Raji (cell line): ENCODE measurements around the gene PLEKHA3.

Experiments used
- POLR2A ChIP-seq: IDR thresholded peaks from 2 replicates; pipeline ENCODE4 v1.6.1; 2011; ENCODE audit warnings: low read depth, low read length, control low read depth; ENCODE audit not compliant: insufficient read depth

The PLEKHA3 gene

GRCh38 chr2:178474560-178474959 lies 5.7 kb upstream of the PLEKHA3 start:
- TF ChIP-seq POLR2A = no peak

GRCh38 chr2:178476477-178476876 lies 3.8 kb upstream of the PLEKHA3 start:
- no peak for TF ChIP-seq POLR2A

- no peak for TF ChIP-seq POLR2A
Observed at GRCh38 chr2:178477443-178478129, 2.7 kb upstream of the PLEKHA3 start.

GRCh38 chr2:178478130-178478438 lies 2.2 kb upstream of the PLEKHA3 start:
- no peak for TF ChIP-seq POLR2A

- TF ChIP-seq POLR2A = peak; percentile 85
Observed at GRCh38 chr2:178478439-178479274, 1.6 kb upstream of the PLEKHA3 start, which contains the start of gene FKBP7. FKBP7 (minus strand) TSS chr2:178478600; CDS start chr2:178478499, 101 bp downstream.

GRCh38 chr2:178479275-178479616 lies 1.0 kb upstream of the PLEKHA3 start:
- TF ChIP-seq POLR2A = no peak

- no peak for TF ChIP-seq POLR2A
Observed at GRCh38 chr2:178479758-178480226, 465 bp upstream of the PLEKHA3 start.

- no peak for TF ChIP-seq POLR2A
Observed at GRCh38 chr2:178482437-178482836, 2.2 kb downstream of the PLEKHA3 start.

GRCh38 chr2:178484245-178485041 lies 4.2 kb downstream of the PLEKHA3 start:
- TF ChIP-seq POLR2A = no peak

GRCh38 chr2:178485356-178485755 lies 5.1 kb downstream of the PLEKHA3 start:
- no peak for TF ChIP-seq POLR2A

- TF ChIP-seq POLR2A = no peak
Observed at GRCh38 chr2:178491612-178492011, 11.4 kb downstream of the PLEKHA3 start.

- no peak for TF ChIP-seq POLR2A
Observed at GRCh38 chr2:178496049-178496448, 15.8 kb downstream of the PLEKHA3 start.

- TF ChIP-seq POLR2A = no peak
Observed at GRCh38 chr2:178498137-178498536, 17.9 kb downstream of the PLEKHA3 start.

GRCh38 chr2:178499640-178500039 lies 19.4 kb downstream of the PLEKHA3 start:
- no peak for TF ChIP-seq POLR2A

- TF ChIP-seq POLR2A = no peak
Observed at GRCh38 chr2:178502751-178503150, 22.5 kb downstream of the PLEKHA3 start.
